Activated CD4-positive, alpha-beta memory T cell treated with anti-CD3 and anti-CD28 coated beads for 36 hours (primary cell): ENCODE results near the gene UCMA. TPM values are rescaled to one million over a fixed set of nuclear protein-coding genes. Genes with fewer than 3 reads are reported as not detected.
"Not testable (repeated sequence)": the region's sequence is repeated elsewhere in the genome, so short reads cannot be mapped to it uniquely, and the experiment has no call there.

Experiments
- CTCF ChIA-PET: fragments of 350-600 bp; sonication (Branson Sonifier 250); formaldehyde crosslinking; loops from one replicate; lab custom pipeline; 2021; ENCODE audit warnings: antibody characterized with exemption, inconsistent platforms; lab: Charles Lee
- POLR2A ChIA-PET: fragments of 350-600 bp; sonication (Branson Sonifier 250); formaldehyde crosslinking; loops from one replicate; lab custom pipeline; 2021; ENCODE audit warnings: antibody characterized with exemption; lab: Charles Lee
- DNase-seq: peaks from one replicate; pipeline ENCODE4 v3.0.0-alpha.2; 2020
- H3K27ac Mint-ChIP-seq: one replicate; pipeline ENCODE4 v1.8.0; 2021; ENCODE audit warnings: mixed read lengths
- H3K27me3 Mint-ChIP-seq: one replicate; pipeline ENCODE4 v1.8.0; 2021; ENCODE audit warnings: mixed read lengths
- H3K36me3 Mint-ChIP-seq: one replicate; pipeline ENCODE4 v1.8.0; 2021; ENCODE audit warnings: mixed read lengths
- H3K4me1 Mint-ChIP-seq: one replicate; pipeline ENCODE4 v1.8.0; 2021; ENCODE audit warnings: low read depth, mixed read lengths
- H3K4me3 Mint-ChIP-seq: one replicate; pipeline ENCODE4 v1.8.0; 2021; ENCODE audit warnings: mild to moderate bottlenecking, mixed read lengths
- H3K9me3 Mint-ChIP-seq: one replicate; pipeline ENCODE4 v1.8.0; 2021; ENCODE audit warnings: mixed read lengths
- intact Hi-C: fragments of 100-400 bp; cut with micrococcal nuclease; formaldehyde crosslinking; loops from one replicate; pipeline ENCODE4 v1.15.1; 2023
- total RNA-seq, 2 experiments: library from RNA; stranded (reverse); gene quantifications; one replicate each; pipeline ENCODE4 v1.2.3, GENCODE V29; 2021

The UCMA gene, protein sequence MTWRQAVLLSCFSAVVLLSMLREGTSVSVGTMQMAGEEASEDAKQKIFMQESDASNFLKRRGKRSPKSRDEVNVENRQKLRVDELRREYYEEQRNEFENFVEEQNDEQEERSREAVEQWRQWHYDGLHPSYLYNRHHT
- not detected for total RNA-seq

DNA sequence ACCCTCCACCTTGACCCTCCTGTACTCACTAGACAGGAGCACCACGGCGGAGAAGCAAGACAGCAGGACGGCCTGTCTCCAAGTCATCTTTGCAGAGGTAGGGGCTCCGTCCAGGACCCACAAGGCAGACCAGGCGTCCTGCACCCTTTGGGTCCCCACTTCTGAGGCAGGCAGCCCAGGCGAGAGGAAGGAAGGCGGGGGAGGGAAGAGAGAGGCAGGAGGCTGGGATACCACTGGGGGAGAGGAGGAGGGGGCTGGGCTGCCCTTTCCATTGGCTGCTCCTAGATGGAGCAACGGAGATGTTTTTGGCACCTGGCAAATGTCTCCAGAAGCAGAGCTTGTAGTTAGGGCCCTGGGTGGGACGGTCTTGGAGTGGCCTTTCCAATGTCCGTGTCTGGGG, at the start of gene UCMA:
TSS of gene UCMA (minus strand) at position 203 of the 400 bp plus-strand sequence. CDS start at position 87, 116 bp downstream.
- intact Hi-C loops = no loop called here
- no peaks in the 10 kb centered on the region for H3K36me3 Mint-ChIP-seq
- H3K27ac Mint-ChIP-seq = no peak within 1 kb of the TSS
- H3K9me3 Mint-ChIP-seq = no peaks in the 10 kb centered on the region
- no peaks in the 10 kb centered on the region for H3K4me1 Mint-ChIP-seq
- DNase-seq = no peak
- H3K4me3 Mint-ChIP-seq = no peak within 1 kb of the TSS
- CTCF ChIA-PET = no interaction called here
- H3K27me3 Mint-ChIP-seq = no peaks in the 10 kb centered on the region
- POLR2A ChIA-PET = interaction anchor here (0.6 kb wide), 1 partner anchor 124 kb away, joined by 3 read pairs; no protein-coding TSS in a partner anchor

DNA sequence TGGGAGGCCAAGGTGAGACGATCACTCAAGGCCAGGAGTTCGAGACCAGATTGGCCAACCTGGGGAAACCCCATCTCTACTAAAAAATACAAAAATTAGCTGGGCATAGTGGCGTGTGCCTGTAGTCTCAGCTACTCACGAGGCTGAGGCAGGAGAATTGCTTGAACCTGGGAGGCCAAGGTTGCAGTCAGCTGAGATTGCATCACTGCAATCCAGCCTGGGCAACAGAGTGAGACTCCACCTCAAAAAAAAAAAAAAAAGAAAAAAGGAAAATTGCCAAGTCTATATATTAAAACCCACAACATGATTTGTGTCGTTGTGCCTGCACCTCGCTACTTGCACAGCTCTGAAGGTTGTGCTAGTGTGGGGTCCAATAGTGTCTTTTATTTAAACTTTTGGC, 48.2 kb upstream of the UCMA start:
- H3K27me3 Mint-ChIP-seq, H3K27ac Mint-ChIP-seq, H3K9me3 Mint-ChIP-seq, intact Hi-C loops, DNase-seq, CTCF ChIA-PET, H3K4me3 Mint-ChIP-seq, H3K4me1 Mint-ChIP-seq, POLR2A ChIA-PET, H3K36me3 Mint-ChIP-seq: not testable (repeated sequence)

DNA sequence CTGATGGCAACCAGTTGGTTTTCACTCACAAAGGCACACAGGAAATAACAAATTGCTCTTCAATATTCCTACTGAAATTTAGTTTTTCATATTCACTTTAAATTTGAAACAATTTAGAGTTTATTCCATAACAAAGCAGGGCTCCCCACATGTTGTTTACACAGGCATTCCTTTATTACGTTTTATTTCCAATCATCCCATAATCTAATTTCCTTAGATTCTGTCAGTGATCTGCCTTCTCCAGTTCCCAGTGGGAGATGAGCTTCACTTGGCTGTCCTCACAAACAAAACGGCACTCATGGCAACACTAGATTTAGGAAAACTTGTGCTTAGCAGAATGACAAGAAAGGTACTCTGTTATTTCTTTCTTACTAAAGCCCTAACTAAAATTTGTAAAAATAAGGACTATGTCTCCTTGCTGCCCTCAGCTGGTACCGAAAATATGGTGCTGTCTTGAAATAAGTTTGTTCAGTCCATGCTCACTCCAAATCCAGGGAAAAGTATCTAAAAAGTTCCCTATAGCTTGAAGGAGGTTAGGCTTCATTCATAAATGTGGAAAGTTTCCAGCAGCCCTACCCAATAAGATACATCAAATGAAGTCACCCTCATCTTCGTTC, 42.7 kb upstream of the UCMA start:
- intact Hi-C loops = no loop called here
- ChIA-PET POLR2A (no interaction called here), CTCF (interaction anchor here (0.6 kb wide), 1 partner anchor 817 kb away, joined by 3 read pairs; no protein-coding TSS in a partner anchor)
- H3K27me3 Mint-ChIP-seq = no peaks in the 10 kb centered on the region
- H3K9me3 Mint-ChIP-seq = no peaks in the 10 kb centered on the region
- no peak overlapping the region for H3K27ac Mint-ChIP-seq
- no peaks in the 10 kb centered on the region for H3K4me1 Mint-ChIP-seq
- DNase-seq = no peak
- peaks cover 3% of the 10 kb centered on the region for H3K36me3 Mint-ChIP-seq
- no peak overlapping the region for H3K4me3 Mint-ChIP-seq

DNA sequence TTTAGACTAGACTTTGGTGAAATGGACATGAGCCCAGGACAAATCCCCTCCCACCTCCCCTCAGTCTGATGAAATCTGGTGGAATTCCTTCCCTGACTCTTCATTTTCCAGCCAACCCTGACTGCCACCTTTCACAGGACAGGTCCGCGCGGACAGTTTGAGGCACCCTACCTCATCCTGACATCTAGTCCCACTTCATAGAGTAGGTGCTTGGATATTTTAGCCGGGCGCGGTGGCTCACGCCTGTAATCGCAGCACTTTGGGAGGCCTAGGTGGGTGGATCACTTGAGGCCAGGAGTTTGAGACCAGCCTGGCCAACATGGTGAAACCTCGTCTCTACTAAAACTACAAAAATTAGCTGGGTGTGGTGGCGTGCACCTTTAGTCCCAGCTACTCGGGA, 42.0 kb upstream of the UCMA start:
- DNase-seq, H3K27me3 Mint-ChIP-seq, H3K4me3 Mint-ChIP-seq, intact Hi-C loops, H3K27ac Mint-ChIP-seq, H3K4me1 Mint-ChIP-seq, H3K9me3 Mint-ChIP-seq, H3K36me3 Mint-ChIP-seq: not testable (repeated sequence)
- ChIA-PET CTCF (interaction anchor here (0.6 kb wide), 1 partner anchor 67 kb away, joined by 3 read pairs; no protein-coding TSS in a partner anchor), POLR2A (interaction anchor here (0.7 kb wide), 1 partner anchor 51 kb away, joined by 3 read pairs; no protein-coding TSS in a partner anchor)

DNA sequence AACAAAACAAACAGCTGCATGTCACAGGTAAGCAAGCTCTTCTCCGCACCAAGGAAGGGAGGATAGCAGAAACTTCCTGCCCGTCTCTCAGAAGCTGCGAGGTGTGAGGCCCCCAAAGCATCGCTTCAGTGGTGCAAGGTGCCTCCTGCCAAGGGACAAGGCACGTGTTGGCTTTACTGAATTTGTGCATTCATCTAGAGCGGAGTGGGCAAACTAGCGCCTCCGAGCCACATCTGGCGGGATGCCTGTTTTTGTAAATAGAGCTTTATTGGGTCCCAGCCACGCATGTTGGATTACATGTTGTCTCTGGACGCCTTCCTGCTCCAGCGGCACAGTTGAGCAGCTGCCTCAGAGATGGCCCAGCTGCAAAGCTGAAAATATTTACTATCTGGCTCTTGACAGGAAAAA, 38.0 kb upstream of the UCMA start:
- Mint-ChIP-seq H3K27ac (no peak overlapping the region), H3K36me3 (no peaks in the 10 kb centered on the region), H3K4me3 (no peak overlapping the region), H3K27me3 (no peaks in the 10 kb centered on the region), H3K4me1 (peaks cover 7% of the 10 kb centered on the region), H3K9me3 (no peaks in the 10 kb centered on the region)
- intact Hi-C loops = no loop called here
- CTCF ChIA-PET = interaction anchor here (0.6 to 2.5 kb wide), 3 partner anchors 15 to 30 kb away, joined by 3 to 11 read pairs (median 4); no protein-coding TSS in a partner anchor
- POLR2A ChIA-PET = no interaction called here
- DNase-seq = no peak

DNA sequence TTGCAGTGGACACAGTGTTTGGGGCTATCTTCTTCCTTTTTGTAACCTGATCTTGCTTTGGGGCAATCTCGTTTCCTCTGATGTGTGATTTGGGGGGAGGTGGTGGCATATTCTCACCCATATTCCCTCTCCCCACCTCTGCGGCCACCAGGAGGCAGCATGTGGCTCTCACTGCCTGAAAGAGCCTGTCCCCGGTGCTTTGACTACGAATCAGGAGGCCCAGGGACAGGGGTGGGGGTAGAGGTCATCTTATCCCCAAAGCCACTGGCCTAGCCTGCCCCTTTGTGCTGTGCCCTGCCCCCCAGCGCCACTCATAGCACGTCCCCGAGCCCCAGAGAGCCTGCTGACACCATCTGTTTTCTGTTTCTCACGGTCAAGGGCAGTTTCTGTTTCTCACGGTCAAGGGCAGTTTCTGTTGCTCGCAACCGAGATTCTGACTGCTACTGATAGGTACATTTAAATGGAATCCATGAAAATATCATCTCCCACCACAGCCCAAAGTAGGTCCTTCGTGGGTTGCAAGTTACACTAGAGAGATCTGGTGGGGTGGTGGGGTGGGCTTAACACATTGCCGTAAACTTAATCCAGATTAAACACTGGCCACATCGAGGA, 37.5 kb upstream of the UCMA start:
- Mint-ChIP-seq H3K27me3 (no peaks in the 10 kb centered on the region), H3K36me3 (no peaks in the 10 kb centered on the region), H3K4me3 (no peak overlapping the region), H3K4me1 (peaks cover 7% of the 10 kb centered on the region), H3K27ac (no peak overlapping the region), H3K9me3 (no peaks in the 10 kb centered on the region)
- DNase-seq = peak; percentile 71
- POLR2A ChIA-PET = no interaction called here
- intact Hi-C loops = loop anchor here (1.0 kb wide), 1 partner anchor 31 kb away; no protein-coding TSS in a partner anchor
- CTCF ChIA-PET = interaction anchor here (0.6 to 2.5 kb wide), 3 partner anchors 16 to 31 kb away, joined by 3 to 11 read pairs (median 4); no protein-coding TSS in a partner anchor

DNA sequence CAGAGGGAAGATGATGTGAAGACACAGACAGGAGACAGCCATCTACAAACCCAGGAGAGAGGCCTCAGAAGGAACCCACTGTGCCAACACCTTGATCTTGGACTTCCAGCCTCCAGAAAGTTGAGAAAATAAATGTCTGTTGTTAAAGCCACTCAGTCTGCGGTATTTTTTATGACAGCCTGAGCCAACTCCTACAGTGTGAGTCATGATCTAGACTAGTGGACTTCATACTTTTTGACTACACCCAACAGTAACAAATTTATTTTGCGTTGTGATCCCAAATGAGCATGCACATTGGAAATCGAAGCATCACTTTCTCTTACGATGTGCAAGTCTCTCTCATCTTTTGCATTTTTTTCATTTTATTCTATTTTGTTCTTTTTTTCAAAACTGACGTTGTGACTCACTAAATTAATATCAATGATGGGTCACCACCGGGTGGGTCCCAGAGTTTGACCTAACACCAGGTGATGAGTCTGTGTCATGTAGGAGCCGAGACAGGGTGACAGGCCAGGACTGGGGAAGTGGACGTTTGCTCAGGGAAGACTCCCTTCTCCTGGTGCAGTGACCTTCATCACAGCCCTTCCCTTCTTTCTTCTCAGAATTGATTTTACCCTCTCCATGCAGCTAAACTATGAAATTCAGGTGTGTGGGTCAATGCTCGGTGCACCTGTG, 36.8 kb upstream of the UCMA start:
- no peak for DNase-seq
- POLR2A ChIA-PET = no interaction called here
- Mint-ChIP-seq H3K27ac (no peak overlapping the region), H3K4me3 (no peak overlapping the region), H3K9me3 (no peaks in the 10 kb centered on the region), H3K4me1 (peaks cover 7% of the 10 kb centered on the region), H3K36me3 (no peaks in the 10 kb centered on the region), H3K27me3 (no peaks in the 10 kb centered on the region)
- CTCF ChIA-PET = interaction anchor here (2.5 kb wide), 1 partner anchor 31 kb away, joined by 11 read pairs; no protein-coding TSS in a partner anchor
- intact Hi-C loops = loop anchor here (1.0 kb wide), 1 partner anchor 31 kb away; no protein-coding TSS in a partner anchor

DNA sequence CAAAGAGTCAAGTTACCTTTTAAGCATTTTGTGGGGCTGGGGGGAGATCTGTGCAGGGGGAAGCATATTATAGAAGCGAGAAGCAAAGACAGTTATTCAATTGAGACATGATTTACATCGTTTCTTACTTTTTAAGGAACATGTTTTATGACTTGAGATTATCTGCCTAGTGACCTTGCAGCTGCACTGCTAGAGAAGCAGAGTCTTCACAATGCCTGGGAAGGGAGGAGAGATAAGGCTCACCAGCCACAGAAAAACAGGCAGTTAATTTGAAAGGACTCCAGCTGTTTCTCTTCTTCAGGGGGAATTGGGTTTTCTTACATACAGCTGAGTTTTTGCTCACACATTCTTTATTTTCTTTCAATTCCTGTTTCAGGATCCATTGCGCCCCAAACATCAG, 34.7 kb upstream of the UCMA start:
- intact Hi-C loops = no loop called here
- CTCF ChIA-PET = no interaction called here
- Mint-ChIP-seq H3K27ac (no peak overlapping the region), H3K4me1 (peaks cover 7% of the 10 kb centered on the region), H3K4me3 (no peak overlapping the region), H3K36me3 (no peaks in the 10 kb centered on the region), H3K27me3 (peaks cover 4% of the 10 kb centered on the region), H3K9me3 (no peaks in the 10 kb centered on the region)
- no peak for DNase-seq
- POLR2A ChIA-PET = no interaction called here

DNA sequence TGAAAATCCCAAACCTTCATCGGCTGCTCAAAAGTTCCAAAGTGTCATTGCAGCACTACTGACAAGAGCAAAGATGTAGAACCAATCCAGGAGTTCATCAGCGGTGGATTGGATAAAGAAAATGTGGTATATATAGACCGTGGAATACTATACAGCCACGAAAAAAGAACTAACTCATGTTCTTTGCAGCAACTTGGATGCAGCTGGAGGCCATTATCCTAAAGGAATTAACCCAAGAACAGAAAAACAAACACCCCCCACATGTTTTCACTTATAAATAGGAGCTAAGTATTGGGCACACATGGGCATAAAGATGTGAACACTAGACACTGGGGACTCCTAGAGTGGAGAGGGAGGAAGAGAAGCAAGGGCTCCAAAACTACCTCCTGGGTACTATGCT, 34.1 kb upstream of the UCMA start:
- intact Hi-C loops = no loop called here
- peaks cover 7% of the 10 kb centered on the region for H3K4me1 Mint-ChIP-seq
- no peak overlapping the region for H3K27ac Mint-ChIP-seq
- H3K9me3 Mint-ChIP-seq = no peaks in the 10 kb centered on the region
- no peak for DNase-seq
- H3K36me3 Mint-ChIP-seq = no peaks in the 10 kb centered on the region
- ChIA-PET POLR2A (no interaction called here), CTCF (no interaction called here)
- H3K27me3 Mint-ChIP-seq = peaks cover 9% of the 10 kb centered on the region
- H3K4me3 Mint-ChIP-seq = no peak overlapping the region

DNA sequence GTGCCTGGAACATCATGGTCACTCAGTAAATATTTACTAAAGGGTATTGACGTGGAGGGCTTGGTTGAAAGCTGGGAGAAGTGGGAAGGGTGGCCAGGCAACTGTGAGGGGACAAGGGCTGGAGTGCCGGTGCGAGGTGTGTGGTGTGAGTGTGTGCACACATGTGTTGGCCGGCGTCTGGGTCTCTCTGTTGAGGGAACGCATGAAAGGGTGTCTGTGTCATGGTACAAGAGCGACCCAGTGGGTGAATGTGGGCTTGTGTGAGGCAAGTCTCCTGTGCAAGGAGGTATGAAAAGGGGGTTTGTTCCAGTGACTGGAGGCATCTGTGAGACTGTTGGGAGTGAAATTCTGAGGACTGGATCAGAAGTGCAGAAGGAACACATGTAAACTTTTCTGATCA, 29.4 kb upstream of the UCMA start:
- H3K4me1 Mint-ChIP-seq = no peaks in the 10 kb centered on the region
- peaks cover 13% of the 10 kb centered on the region for H3K27me3 Mint-ChIP-seq
- ChIA-PET CTCF (no interaction called here), POLR2A (no interaction called here)
- no peak overlapping the region for H3K27ac Mint-ChIP-seq
- no peak for DNase-seq
- no peak overlapping the region for H3K4me3 Mint-ChIP-seq
- peaks cover under 1% of the 10 kb centered on the region for H3K9me3 Mint-ChIP-seq
- intact Hi-C loops = no loop called here
- no peaks in the 10 kb centered on the region for H3K36me3 Mint-ChIP-seq

DNA sequence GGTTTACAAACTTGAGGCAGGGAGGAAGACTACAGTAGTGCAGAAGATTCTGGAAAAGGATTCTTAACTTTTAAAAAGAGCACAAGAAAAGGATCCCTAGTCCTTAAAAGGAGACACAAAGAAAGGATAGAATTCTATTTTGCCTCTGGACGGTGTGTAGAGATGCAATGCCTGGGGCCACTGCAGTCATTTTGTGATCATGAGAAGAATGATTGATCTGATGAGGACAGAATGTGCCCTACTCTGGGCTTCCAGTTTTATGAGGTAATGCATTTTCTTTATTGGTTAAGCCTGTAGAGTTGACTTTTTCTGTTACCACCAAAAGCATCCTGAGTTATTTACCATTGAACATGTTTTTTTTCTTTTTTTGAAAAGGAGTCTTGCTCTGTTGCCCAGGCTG, 28.3 kb upstream of the UCMA start:
- no peaks in the 10 kb centered on the region for H3K36me3 Mint-ChIP-seq
- POLR2A ChIA-PET = no interaction called here
- CTCF ChIA-PET = interaction anchor here (1.4 kb wide), 1 partner anchor 40 kb away, joined by 4 read pairs; no protein-coding TSS in a partner anchor
- intact Hi-C loops = no loop called here
- H3K4me1 Mint-ChIP-seq = peaks cover 3% of the 10 kb centered on the region
- H3K27me3 Mint-ChIP-seq = peaks cover 13% of the 10 kb centered on the region
- H3K27ac Mint-ChIP-seq = no peak overlapping the region
- peaks cover 3% of the 10 kb centered on the region for H3K9me3 Mint-ChIP-seq
- H3K4me3 Mint-ChIP-seq = no peak overlapping the region
- no peak for DNase-seq

DNA sequence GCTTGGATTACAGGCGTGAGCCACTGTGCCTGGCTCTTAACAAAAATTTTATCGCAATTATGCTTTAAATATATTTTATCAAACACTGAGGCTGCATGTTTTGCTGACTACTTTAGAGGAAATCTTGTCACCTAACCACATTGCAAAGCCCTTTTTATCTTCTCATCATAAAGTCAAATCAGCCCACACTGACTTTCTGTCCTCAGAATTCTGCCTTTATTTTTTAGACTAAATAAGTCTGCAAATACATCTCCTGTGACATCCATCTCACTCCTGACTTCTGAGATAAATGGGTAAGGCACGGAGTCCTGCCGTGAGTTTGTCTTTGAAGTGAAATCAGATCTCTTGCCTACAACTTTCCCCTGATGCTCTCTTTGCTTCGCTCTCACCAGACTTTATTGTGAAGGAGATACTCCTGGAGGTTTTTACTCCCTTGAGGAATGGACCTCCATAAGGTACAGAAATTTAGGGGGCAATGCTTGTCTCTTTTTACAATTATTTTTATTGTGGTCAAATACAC, 23.5 kb upstream of the UCMA start:
- Mint-ChIP-seq H3K9me3 (peaks cover 3% of the 10 kb centered on the region), H3K27ac (no peak overlapping the region), H3K4me1 (peaks cover 3% of the 10 kb centered on the region), H3K36me3 (no peaks in the 10 kb centered on the region), H3K4me3 (no peak overlapping the region), H3K27me3 (peaks cover 5% of the 10 kb centered on the region)
- POLR2A ChIA-PET = no interaction called here
- intact Hi-C loops = no loop called here
- CTCF ChIA-PET = no interaction called here
- no peak for DNase-seq
